Naive thymus-derived CD8-positive, alpha-beta T cell (primary cell): ENCODE data around the gene GNAL. TPM values are rescaled to one million over a fixed set of nuclear protein-coding genes. Genes with fewer than 3 reads are reported as not detected.

Source experiments
- ATAC-seq, 2 donors: fragments of 150-1000 bp; cut with Tn5 transposase in 1 of 2; sonication (Bioruptor Pico), chemical (Tn5 transposase) in 1 of 2; 1 replicate in 1 of 2; 2 replicates in 1 of 2; pipeline ENCODE4 v1.10.0; 2021; ENCODE audit warnings: mild to moderate bottlenecking in 2 of 2, moderate library complexity in 2 of 2
- POLR2A ChIA-PET: fragments of 350-600 bp; sonication (Branson Sonifier 250); formaldehyde crosslinking; loops from one replicate; lab custom pipeline; 2021; ENCODE audit warnings: antibody characterized with exemption; lab: Charles Lee
- DNase-seq, 10 donors: peaks; one replicate each; pipeline versions ENCODE4 v3.0.0 to v3.0.0-alpha.2; 2020 to 2022
- H3K27ac Mint-ChIP-seq, 10 donors: one replicate each; pipeline ENCODE4 v1.8.0; 2020 to 2022; ENCODE audit warnings: mild to moderate bottlenecking in 10 of 10, mixed read lengths in 10 of 10, moderate library complexity in 4 of 10, inconsistent platforms in 1 of 10
- H3K27me3 Mint-ChIP-seq, 5 donors: one replicate each; pipeline ENCODE4 v1.8.0; 2021 to 2022; ENCODE audit warnings: mixed read lengths in 5 of 5
- H3K36me3 Mint-ChIP-seq, 3 donors: one replicate each; pipeline ENCODE4 v1.8.0; 2020 to 2022; ENCODE audit warnings: mixed read lengths in 3 of 3, mild to moderate bottlenecking in 2 of 3, inconsistent platforms in 1 of 3
- H3K4me1 Mint-ChIP-seq, 4 donors: one replicate each; pipeline ENCODE4 v1.8.0; 2021 to 2022; ENCODE audit warnings: mixed read lengths in 4 of 4
- H3K4me3 Mint-ChIP-seq, 10 donors: one replicate each; pipeline ENCODE4 v1.8.0; 2020 to 2022; ENCODE audit warnings: mild to moderate bottlenecking in 10 of 10, mixed read lengths in 10 of 10, moderate library complexity in 6 of 10, inconsistent platforms in 1 of 10
- H3K9me3 Mint-ChIP-seq, 9 donors: one replicate each; pipeline ENCODE4 v1.8.0; 2020 to 2022; ENCODE audit warnings: mixed read lengths in 9 of 9, mild to moderate bottlenecking in 3 of 9, inconsistent platforms in 1 of 9, moderate library complexity in 1 of 9
- polyA plus RNA-seq, 3 donors: library from polyadenylated mRNA; unstranded; fragments of 300-500 nt; fragmentation: Illumina TruSeq; gene quantifications; one replicate each; pipeline ENCODE4 v1.2.3, GENCODE V29; 2021
- total RNA-seq, 8 experiments: library from RNA in 2 of 8; stranded (reverse) in 2 of 8; gene quantifications; one replicate each; pipeline ENCODE4 v1.2.3 and lab custom pipeline; 2021 to 2026

GNAL gene
- total and polyA plus RNA-seq, 5 experiments from 2014 or later: 0.06 to 1.1 (median 0.41) TPM; not detected in 1

GRCh38 chr18:11789716-11790510 lies 100.8 kb downstream of the GNAL start:
- H3K27ac Mint-ChIP-seq: peak overlapping the region in 1 of 10 donors; percentile 18
- no peak for ATAC-seq

DNA sequence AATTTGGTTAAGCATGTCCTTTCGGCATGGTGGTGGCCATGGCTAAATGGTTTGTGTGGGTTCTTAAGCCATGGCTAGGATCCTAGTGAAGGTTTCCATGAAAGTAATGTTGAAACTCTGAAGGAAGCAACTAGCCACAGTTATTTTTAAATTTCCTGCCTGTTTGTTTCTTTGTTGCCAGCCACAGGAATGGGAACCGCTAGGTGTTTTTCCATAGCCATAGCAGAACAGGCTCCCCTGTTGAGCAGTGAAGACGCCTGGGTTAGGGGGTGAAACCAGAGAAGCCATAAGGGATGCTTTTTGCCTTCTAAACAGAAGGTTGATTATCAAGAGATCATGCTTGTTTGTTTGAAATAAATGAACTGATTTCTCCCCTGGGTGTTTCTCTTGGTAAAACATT lies 102.1 kb downstream of the GNAL start:
- Mint-ChIP-seq H3K9me3 (peaks cover 0 to 2% (median 0%) of the 10 kb centered on the region in 9 donors), H3K4me3 (no peak overlapping the region), H3K36me3 (peaks cover 0 to 2% (median 0%) of the 10 kb centered on the region in 3 donors), H3K27ac (no peak overlapping the region), H3K27me3 (peaks cover 6 to 13% (median 9%) of the 10 kb centered on the region in 5 donors), H3K4me1 (no peaks in the 10 kb centered on the region)
- ATAC-seq (no peak), DNase-seq (no peak)
- POLR2A ChIA-PET: no interaction called here

More at GRCh38 chr18:11789716-11790510, 100.8 kb downstream of the GNAL start:
- Mint-ChIP-seq H3K9me3 (peaks cover 0 to 2% (median 0%) of the 10 kb centered on the region in 9 donors), H3K4me3 (no peak overlapping the region), H3K36me3 (peaks cover 0 to 2% (median 0%) of the 10 kb centered on the region in 3 donors), H3K27me3 (peaks cover 6 to 14% (median 9%) of the 10 kb centered on the region in 5 donors), H3K4me1 (no peaks in the 10 kb centered on the region)
- POLR2A ChIA-PET: no interaction called here
- DNase-seq: no peak

DNA sequence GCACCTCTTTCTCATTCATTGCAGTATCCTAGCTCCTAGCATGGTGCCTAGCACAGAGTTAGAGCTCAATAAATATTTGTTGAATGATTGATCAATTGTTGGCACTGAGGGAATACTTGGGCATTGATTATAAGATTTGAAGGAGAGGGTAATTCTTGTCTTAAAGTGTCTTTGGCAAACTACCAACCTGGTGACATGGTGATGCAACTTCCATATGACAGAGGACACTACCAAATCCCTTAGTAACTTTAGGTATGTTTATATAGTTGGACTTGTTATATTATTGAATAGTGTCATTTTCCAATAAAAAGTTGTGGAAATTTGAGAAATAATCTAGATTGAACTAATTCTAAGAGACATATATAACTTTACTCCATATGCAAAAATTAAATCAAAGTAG lies 103.6 kb downstream of the GNAL start:
- Mint-ChIP-seq H3K27ac (no peak overlapping the region), H3K9me3 (peaks cover 0 to 2% (median 0%) of the 10 kb centered on the region in 9 donors)
- no peak for ATAC-seq

DNA sequence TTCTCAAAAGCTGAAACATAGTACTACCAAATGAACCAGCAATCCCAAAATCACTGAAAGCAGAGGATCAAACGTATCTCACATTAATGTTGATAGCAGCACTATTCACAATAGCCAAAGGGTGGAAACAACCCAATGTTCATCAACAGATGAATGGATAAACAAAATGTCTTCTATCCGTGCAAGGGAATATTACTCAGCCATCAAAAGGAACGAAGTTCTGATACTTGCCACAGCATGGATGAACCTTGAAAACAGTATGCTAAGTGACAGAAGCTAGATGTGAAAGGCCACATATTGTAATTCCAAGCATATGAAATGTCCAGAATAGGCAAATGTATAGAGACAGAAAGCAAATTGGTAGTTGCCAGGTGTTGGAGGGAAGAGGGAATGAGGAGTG lies 105.1 kb downstream of the GNAL start:
- Mint-ChIP-seq H3K4me1 (no peaks in the 10 kb centered on the region), H3K27ac (no peak overlapping the region), H3K4me3 (no peak overlapping the region), H3K27me3 (peaks cover 6 to 10% (median 9%) of the 10 kb centered on the region in 5 donors), H3K36me3 (peaks cover 0 to 2% (median 0%) of the 10 kb centered on the region in 3 donors), H3K9me3 (peaks cover 0 to 2% (median 0%) of the 10 kb centered on the region in 9 donors)
- ATAC-seq (no peak), DNase-seq (no peak)
- POLR2A ChIA-PET: no interaction called here

More for the DNA sequence above, 103.6 kb downstream of the GNAL start:
- Mint-ChIP-seq H3K4me1 (no peaks in the 10 kb centered on the region), H3K4me3 (no peak overlapping the region), H3K27me3 (peaks cover 6 to 12% (median 9%) of the 10 kb centered on the region in 5 donors), H3K36me3 (peaks cover 0 to 2% (median 0%) of the 10 kb centered on the region in 3 donors)
- DNase-seq: no peak
- POLR2A ChIA-PET: no interaction called here

DNA sequence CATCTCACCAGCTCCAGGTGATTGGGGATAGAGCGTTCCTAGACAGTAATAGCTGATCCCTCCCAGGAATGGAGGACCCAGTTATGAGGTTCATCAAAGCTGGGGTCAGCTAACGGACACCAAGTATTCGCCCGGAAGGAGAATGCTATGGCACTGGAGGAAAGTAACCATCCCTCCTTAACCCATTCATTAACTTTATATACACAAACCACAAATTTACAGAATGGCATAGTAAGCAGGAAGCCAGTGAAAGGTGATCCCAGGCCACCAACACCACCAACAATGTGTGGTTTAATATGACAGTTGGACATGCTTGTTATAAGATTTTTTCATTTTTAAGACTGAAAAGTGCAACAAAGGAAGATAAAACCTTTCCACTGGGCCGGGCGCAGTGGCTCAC lies 106.9 kb downstream of the GNAL start:
- no peaks in the 10 kb centered on the region for H3K4me1 Mint-ChIP-seq
- H3K4me3 Mint-ChIP-seq: no peak overlapping the region
- ATAC-seq: no peak

DNA sequence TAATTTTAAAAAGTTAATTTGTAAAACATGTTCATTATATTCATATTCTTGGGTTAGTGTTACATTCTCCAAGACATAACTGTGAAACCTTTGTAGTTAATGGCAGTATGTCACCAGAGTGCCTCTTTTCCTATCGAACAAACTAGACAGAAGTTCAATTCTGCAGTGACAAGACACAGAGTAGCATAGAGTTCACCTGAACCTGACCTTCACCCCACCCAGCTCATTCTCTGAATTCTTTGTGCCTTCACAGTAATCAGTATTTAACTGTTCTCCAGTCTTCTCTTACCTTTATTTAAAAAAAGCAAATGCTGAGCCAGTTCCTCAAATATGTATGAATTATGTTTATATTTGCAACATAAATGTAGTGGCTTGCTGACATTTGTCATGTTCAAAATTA lies 109.2 kb downstream of the GNAL start:
- Mint-ChIP-seq H3K27ac (no peak overlapping the region), H3K4me3 (no peak overlapping the region), H3K27me3 (peaks cover 5 to 12% (median 8%) of the 10 kb centered on the region in 5 donors), H3K9me3 (peaks cover 0 to 2% (median 0%) of the 10 kb centered on the region in 9 donors), H3K36me3 (no peaks in the 10 kb centered on the region), H3K4me1 (no peaks in the 10 kb centered on the region)
- POLR2A ChIA-PET: no interaction called here
- DNase-seq (no peak), ATAC-seq (no peak)

More for the DNA sequence above, 106.9 kb downstream of the GNAL start:
- POLR2A ChIA-PET: no interaction called here
- Mint-ChIP-seq H3K27ac (no peak overlapping the region), H3K27me3 (peaks cover 7 to 14% (median 11%) of the 10 kb centered on the region in 5 donors), H3K36me3 (peaks cover 0 to 2% (median 0%) of the 10 kb centered on the region in 3 donors), H3K9me3 (peaks cover 0 to 2% (median 0%) of the 10 kb centered on the region in 9 donors)
- DNase-seq: no peak

- POLR2A ChIA-PET: no interaction called here
- Mint-ChIP-seq H3K4me1 (no peaks in the 10 kb centered on the region), H3K36me3 (no peaks in the 10 kb centered on the region), H3K27me3 (peaks cover 5 to 12% (median 7%) of the 10 kb centered on the region in 5 donors), H3K4me3 (no peak overlapping the region), H3K9me3 (peaks cover 0 to 2% (median 0%) of the 10 kb centered on the region in 9 donors), H3K27ac (no peak overlapping the region)
- DNase-seq (no peak), ATAC-seq (no peak)
Observed at GRCh38 chr18:11799066-11799465, 110.0 kb downstream of the GNAL start.

GRCh38 chr18:11800566-11801334 lies 111.7 kb downstream of the GNAL start:
- H3K4me1 Mint-ChIP-seq: no peaks in the 10 kb centered on the region

DNA sequence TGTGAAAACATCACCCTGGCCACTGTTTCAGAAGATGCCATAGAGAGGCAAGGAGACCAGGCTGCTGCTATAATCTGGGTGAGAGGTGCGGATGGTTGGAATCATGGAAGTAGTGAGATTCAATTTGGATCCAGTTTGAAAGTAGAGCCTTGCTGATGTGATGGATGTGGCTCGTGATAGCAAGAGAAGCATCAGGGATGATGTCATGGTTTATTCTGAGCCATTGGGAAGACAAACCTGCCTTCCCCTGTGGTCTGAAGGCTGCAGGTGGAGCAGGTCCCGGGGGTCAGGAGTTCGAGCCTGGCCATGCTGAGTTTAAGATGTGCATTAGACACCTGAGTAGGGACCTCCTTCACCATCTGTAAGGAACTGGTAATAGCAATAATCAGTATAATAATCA lies 112.5 kb downstream of the GNAL start:
- Mint-ChIP-seq H3K9me3 (no peaks in the 10 kb centered on the region), H3K4me1 (no peaks in the 10 kb centered on the region), H3K27me3 (peaks cover 5 to 12% (median 7%) of the 10 kb centered on the region in 5 donors), H3K27ac (peak overlapping the region in 1 of 10 donors; percentile 19), H3K4me3 (no peak overlapping the region), H3K36me3 (no peaks in the 10 kb centered on the region)
- DNase-seq (no peak), ATAC-seq (no peak)
- POLR2A ChIA-PET: no interaction called here

More at GRCh38 chr18:11800566-11801334, 111.7 kb downstream of the GNAL start:
- Mint-ChIP-seq H3K27me3 (peaks cover 5 to 12% (median 7%) of the 10 kb centered on the region in 5 donors), H3K27ac (no peak overlapping the region), H3K4me3 (no peak overlapping the region), H3K9me3 (no peaks in the 10 kb centered on the region), H3K36me3 (no peaks in the 10 kb centered on the region)
- POLR2A ChIA-PET: no interaction called here
- no peak for ATAC-seq
- DNase-seq: no peak

DNA sequence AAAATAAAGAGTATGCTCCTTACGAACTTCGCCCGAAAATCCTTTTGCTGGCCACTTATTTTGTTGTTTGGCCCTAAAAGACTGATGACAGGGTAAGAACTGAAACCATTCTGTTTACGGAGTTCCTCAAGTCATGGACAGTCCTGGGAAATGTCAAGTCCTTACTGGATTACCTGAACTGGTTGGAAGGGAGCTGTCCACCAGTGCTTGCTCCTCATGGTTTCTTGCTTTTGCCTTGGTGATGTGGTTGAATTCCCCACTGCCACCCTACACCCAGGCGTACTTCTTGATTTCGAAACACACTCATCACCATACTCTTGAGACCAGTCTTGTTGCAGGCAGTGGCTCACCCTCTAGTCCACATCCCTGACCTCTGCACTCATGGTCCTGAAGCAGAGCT lies 113.1 kb downstream of the GNAL start:
- ATAC-seq: no peak
- Mint-ChIP-seq H3K4me3 (no peak overlapping the region), H3K36me3 (no peaks in the 10 kb centered on the region), H3K4me1 (no peaks in the 10 kb centered on the region), H3K9me3 (no peaks in the 10 kb centered on the region), H3K27ac (no peak overlapping the region), H3K27me3 (peaks cover 6 to 12% (median 8%) of the 10 kb centered on the region in 5 donors)
- DNase-seq: no peak
- POLR2A ChIA-PET: no interaction called here

GRCh38 chr18:11802586-11802985 lies 113.5 kb downstream of the GNAL start:
- POLR2A ChIA-PET: no interaction called here
- no peaks in the 10 kb centered on the region for H3K9me3 Mint-ChIP-seq

GRCh38 chr18:11807233-11807632 lies 118.2 kb downstream of the GNAL start:
- POLR2A ChIA-PET: no interaction called here
- Mint-ChIP-seq H3K27ac (no peak overlapping the region), H3K4me3 (no peak overlapping the region), H3K4me1 (no peaks in the 10 kb centered on the region), H3K9me3 (no peaks in the 10 kb centered on the region), H3K36me3 (no peaks in the 10 kb centered on the region), H3K27me3 (peaks cover 2 to 9% (median 9%) of the 10 kb centered on the region in 5 donors)
- DNase-seq: no peak
- ATAC-seq: no peak

More at GRCh38 chr18:11802586-11802985, 113.5 kb downstream of the GNAL start:
- DNase-seq: no peak
- H3K27me3 Mint-ChIP-seq: peaks cover 6 to 12% (median 8%) of the 10 kb centered on the region in 5 donors
- no peak overlapping the region for H3K4me3 Mint-ChIP-seq
- no peaks in the 10 kb centered on the region for H3K36me3 Mint-ChIP-seq
- H3K27ac Mint-ChIP-seq: no peak overlapping the region
- H3K4me1 Mint-ChIP-seq: no peaks in the 10 kb centered on the region
- ATAC-seq: no peak
